Measurements from ENCODE around the gene PPP6R2. TPM values are rescaled to one million over a fixed set of nuclear protein-coding genes. Genes with fewer than 3 reads are reported as not detected.

PPP6R2 gene
- total and polyA plus RNA-seq, 7 donors, result 15.0 to 64.5 (median 40.7) TPM

DNA sequence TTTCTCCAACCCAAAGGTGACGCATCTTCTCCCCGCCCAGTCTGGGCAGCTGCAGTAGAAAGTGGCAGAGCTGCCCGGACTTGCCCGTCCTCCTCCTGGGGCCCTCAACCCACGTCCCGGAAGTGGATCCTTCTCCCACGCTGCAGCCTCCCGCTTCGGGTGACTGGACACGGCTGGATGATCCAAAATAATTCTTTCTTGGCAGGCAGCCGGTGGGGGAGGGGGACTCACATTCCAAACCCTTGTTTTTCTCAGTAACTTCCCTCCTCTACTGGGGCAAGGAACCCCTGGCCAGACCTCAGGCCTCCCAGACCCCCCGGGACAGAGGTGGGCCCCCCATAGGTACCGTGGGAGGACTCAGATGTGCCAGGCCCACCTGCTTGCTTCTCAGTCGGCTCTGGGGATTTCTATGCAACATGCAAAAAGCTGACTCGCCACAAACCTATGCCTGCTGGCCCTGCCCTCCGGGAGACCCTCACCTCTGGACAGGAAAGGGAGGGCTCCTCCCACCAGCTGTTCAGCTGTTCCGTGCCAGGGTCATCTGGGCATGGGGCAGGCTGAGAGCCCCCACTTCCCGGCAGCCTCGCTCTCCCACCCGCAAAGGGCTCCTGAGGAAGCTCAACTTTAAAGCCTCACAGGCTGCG, 37.1 kb upstream of the PPP6R2 start:
- H3K36me3 ChIP-seq, result no peaks in the 10 kb centered on the region
- 2 to 9% methylated on average over 21 of the region's 21 CpGs for WGBS, 2 donors
- peak in 1 of 2 donors; percentile 42 for TF ChIP-seq POLR2A (IDR thresholded peaks at IDR 0.05)
- no peak for TF ChIP-seq EP300 (IDR thresholded peaks at IDR 0.05)
- TF ChIP-seq, protein P1, sequence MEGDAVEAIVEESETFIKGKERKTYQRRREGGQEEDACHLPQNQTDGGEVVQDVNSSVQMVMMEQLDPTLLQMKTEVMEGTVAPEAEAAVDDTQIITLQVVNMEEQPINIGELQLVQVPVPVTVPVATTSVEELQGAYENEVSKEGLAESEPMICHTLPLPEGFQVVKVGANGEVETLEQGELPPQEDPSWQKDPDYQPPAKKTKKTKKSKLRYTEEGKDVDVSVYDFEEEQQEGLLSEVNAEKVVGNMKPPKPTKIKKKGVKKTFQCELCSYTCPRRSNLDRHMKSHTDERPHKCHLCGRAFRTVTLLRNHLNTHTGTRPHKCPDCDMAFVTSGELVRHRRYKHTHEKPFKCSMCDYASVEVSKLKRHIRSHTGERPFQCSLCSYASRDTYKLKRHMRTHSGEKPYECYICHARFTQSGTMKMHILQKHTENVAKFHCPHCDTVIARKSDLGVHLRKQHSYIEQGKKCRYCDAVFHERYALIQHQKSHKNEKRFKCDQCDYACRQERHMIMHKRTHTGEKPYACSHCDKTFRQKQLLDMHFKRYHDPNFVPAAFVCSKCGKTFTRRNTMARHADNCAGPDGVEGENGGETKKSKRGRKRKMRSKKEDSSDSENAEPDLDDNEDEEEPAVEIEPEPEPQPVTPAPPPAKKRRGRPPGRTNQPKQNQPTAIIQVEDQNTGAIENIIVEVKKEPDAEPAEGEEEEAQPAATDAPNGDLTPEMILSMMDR (IDR thresholded peaks at IDR 0.05), result no peak
- TF ChIP-seq POLR2AphosphoS5 (IDR thresholded peaks at IDR 0.05), result peak in 3 of 4 donors; percentile 59 to 76 (median 66)

DNA sequence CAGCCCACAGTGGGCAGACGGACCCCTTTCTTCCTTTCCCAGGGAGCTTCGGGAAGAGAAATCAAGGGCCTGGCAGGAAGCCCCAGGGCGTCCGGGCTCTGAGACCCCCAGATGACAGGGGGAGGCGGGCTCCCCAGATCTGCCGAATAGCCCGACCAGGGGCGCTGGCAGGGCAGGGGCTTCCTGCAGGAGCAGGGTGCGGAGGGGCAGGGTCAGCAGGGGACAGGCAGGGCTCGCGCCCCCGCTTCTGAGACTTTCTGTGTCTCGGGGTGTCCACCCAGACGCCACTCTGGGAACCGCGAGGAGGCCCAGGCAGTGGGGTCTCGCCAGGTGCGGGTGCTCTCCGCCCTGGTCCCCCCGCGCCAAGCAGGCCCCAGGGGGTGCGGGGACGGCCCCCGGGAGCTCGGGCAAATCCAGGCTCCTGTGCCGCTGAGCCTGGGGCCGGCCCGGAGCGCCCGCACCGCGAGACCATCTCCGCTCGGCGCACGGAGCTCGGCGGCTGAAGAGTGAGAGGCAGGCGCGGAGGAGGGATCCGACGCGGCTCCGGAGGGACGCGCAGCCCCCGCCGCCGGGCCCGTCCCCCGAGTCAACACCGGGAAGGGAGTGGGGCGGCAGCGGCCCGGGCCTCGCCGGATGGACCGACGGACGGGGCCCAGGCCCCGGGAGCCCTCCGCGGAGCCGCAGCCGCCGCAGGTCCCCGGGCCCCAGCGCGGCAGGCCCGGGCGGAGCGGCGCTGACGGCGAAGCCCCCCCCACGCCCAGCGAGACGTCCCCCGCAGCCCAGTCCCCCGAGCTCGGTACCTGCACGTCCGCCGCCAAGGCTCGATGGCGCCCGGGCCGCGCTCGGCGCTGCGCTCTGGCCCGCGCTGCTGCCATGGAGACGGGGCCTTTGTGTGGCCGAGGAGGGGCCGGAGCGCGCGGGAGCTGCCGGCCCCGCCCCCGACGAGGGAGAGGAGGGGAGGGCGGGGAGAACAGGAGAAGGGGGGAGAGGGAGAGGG, 36.1 kb upstream of the PPP6R2 start, which contains the start of gene PLXNB2:
Gene PLXNB2, minus strand, starts transcription at position 894 of the 997 bp plus-strand sequence. CDS start 17,062 bp downstream, outside the sequence.
- H3K9me3 ChIP-seq, result no peaks in the 10 kb centered on the region
- peaks cover 3 to 70% (median 58%) of the 10 kb centered on the region in 4 donors for H3K4me1 ChIP-seq
- peak within 1 kb of the TSS; percentile 66 to 83 (median 80) for H3K4me3 ChIP-seq
- TF ChIP-seq, protein P1 (IDR thresholded peaks at IDR 0.05), result no peak
- TF ChIP-seq POLR2AphosphoS5 (IDR thresholded peaks at IDR 0.05), result peak; percentile 56 to 84 (median 80)
- TF ChIP-seq POLR2A (IDR thresholded peaks at IDR 0.05), result no peak
- no peak for TF ChIP-seq EP300 (IDR thresholded peaks at IDR 0.05)
- H3K27me3 ChIP-seq, result no peaks in the 10 kb centered on the region
- WGBS, 2 donors, result 0% methylated on average over 104 of the region's 105 CpGs
- no peaks in the 10 kb centered on the region for H3K36me3 ChIP-seq
- intact Hi-C loops (cut with DNase I), result loop anchor here (2.0 kb wide), 1 partner anchor 20 kb away; the partner anchor contains the start of gene DENND6B
- peak; percentile 93 for DNase-seq
- H3K27ac ChIP-seq, result peak within 1 kb of the TSS; percentile 89 to 96 (median 90)

More for the DNA sequence above, 37.1 kb upstream of the PPP6R2 start:
- peak; percentile 93 for DNase-seq
- peaks cover 3 to 80% (median 69%) of the 10 kb centered on the region in 4 donors for H3K4me1 ChIP-seq
- peak overlapping the region; percentile 66 to 83 (median 80) for H3K4me3 ChIP-seq
- H3K9me3 ChIP-seq, result no peaks in the 10 kb centered on the region
- intact Hi-C loops (cut with DNase I), result loop anchor here (2.0 kb wide), 1 partner anchor 21 kb away; the partner anchor contains the start of gene DENND6B
- H3K27me3 ChIP-seq, result no peaks in the 10 kb centered on the region
- peak overlapping the region; percentile 89 to 96 (median 90) for H3K27ac ChIP-seq

DNA sequence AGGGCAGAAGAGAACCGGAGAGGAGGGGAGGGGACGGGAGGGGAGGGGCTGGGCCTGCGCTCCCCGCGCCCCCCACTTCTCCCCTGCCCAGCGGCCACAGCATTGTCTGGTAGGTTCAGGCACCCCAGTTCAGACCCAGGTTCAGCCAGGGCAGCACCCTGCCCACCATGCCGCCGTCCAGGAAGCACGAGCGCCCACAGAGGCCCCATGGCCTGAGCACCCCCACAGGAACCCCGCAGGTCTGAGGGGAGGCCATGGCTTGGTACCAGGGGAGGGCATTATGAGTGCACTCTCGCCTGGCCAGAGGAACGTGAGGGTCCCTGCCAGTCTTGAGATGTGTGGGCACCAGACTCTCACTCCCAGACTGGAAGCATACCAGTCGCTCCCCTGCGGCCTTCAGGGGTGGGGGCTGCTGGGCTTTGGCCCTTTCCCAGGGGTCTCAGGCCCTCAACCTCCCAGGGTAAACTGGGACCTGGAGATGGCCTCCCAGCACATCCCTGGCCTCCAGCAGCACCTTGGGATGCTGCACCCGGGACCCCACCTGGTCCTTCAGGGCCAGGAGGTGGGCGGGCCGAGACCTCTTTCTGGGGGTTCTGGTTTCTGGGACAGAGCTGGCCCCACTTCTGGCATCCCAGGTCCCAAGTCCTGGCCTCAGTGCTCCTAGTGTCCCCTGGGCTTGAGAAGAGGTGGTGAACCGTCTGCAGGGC, 35.1 kb upstream of the PPP6R2 start:
- no peak for DNase-seq
- TF ChIP-seq POLR2AphosphoS5 (IDR thresholded peaks at IDR 0.05) (no peak), EP300 (IDR thresholded peaks at IDR 0.05) (no peak), POLR2A (IDR thresholded peaks at IDR 0.05) (no peak)
- TF ChIP-seq, protein P1 (IDR thresholded peaks at IDR 0.05), result no peak
- Histone ChIP-seq H3K4me3 (peak overlapping the region in 2 of 4 donors; percentile 9 to 13), H3K27ac (peak overlapping the region; percentile 85 to 96 (median 90)), H3K36me3 (no peaks in the 10 kb centered on the region), H3K4me1 (peaks cover 3 to 60% (median 49%) of the 10 kb centered on the region in 4 donors), H3K27me3 (no peaks in the 10 kb centered on the region), H3K9me3 (no peaks in the 10 kb centered on the region)
- intact Hi-C loops (cut with DNase I), result loop anchor here (2.0 kb wide), 1 partner anchor 19 kb away; the partner anchor contains the start of gene DENND6B
- 38 to 42% methylated on average over 19 of the region's 19 CpGs for WGBS, 2 donors

DNA sequence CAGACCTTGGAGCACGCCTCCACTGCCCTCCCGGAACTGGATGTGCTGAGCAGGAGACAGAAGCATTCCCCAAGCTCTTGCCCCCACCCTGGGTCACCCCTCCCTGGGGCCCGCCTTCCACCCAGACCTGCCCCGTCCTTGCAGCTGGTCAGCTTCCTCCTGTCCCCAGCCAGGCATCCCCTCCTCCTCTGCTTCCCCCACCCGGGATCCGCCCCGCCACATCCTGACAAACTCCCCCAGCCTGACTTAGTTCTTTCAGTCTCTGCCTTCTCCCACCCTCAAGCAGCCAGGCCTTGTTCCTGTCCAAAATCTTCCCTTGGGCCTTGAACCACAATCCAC, 34.6 kb upstream of the PPP6R2 start:
- peak; percentile 92 for DNase-seq

More for the DNA sequence above, 34.6 kb upstream of the PPP6R2 start:
- peak overlapping the region; percentile 85 to 96 (median 90) for H3K27ac ChIP-seq
- peak in 3 of 4 donors; percentile 22 to 62 (median 46) for TF ChIP-seq POLR2AphosphoS5 (IDR thresholded peaks at IDR 0.05)
- no peak for TF ChIP-seq EP300 (IDR thresholded peaks at IDR 0.05)
- H3K4me1 ChIP-seq, result peaks cover 3 to 55% (median 43%) of the 10 kb centered on the region in 4 donors
- intact Hi-C loops (cut with DNase I), result no loop called here
- no peaks in the 10 kb centered on the region for H3K9me3 ChIP-seq
- 42 to 50% methylated on average over 7 of the region's 7 CpGs for WGBS, 2 donors
- H3K27me3 ChIP-seq, result no peaks in the 10 kb centered on the region
- H3K4me3 ChIP-seq, result no peak overlapping the region
- H3K36me3 ChIP-seq, result no peaks in the 10 kb centered on the region
